Measurements from ENCODE around the gene PCYT1A. TPM values are rescaled to one million over a fixed set of nuclear protein-coding genes. Genes with fewer than 3 reads are reported as not detected.
"Not testable (repeated sequence)": the region's sequence is repeated elsewhere in the genome, so short reads cannot be mapped to it uniquely, and the experiment has no call there.

Gene PCYT1A
- total and polyA plus RNA-seq, 2 donors (not counting 3 experiments of a cell fraction or from before 2014, with no cell fraction given): 50.3 to 65.5 TPM

DNA sequence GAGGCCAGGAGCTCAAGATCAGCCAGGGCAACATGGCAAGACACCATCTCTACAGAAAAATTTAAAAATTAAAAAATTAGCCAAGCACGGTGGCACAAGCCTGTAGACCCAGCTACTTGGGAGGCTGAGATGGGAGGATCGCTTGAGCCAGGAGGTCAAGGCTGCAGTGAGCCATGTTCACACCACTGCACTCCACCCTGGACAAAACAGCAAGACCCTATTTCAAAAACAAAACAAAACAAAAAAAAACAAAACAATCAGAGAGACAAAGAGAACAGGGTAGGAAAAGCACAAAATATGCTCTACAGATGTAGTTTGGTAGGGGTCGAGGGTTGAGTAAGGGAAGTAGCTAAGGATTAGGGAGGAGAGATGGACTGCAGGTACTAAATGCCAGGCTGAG, 27.1 kb upstream of the PCYT1A start:
- dilution Hi-C loops (cut with MboI; ENCODE audit: extremely low pct_ligation_motif_present, low sequenced_read_pairs) (no loop called here), intact Hi-C loops (cut with micrococcal nuclease) (no loop called here)
- Histone ChIP-seq H3K9ac (replicated peaks; ENCODE audit: extremely low read depth, insufficient read depth, low read length) (no peak overlapping the region), H3K9me3 (replicated peaks; ENCODE audit: control insufficient read depth, insufficient read depth, low read length) (no peaks in the 10 kb centered on the region), H3K4me3 (replicated peaks in 1 of 3; ENCODE audit: insufficient read depth in 1 of 3, low read depth in 1 of 3, low read length in 3 of 3) (no peak overlapping the region), H3K4me1 (ENCODE audit: control insufficient read depth, extremely low read depth, insufficient read depth, low read length) (peaks cover 2% of the 10 kb centered on the region), H4K20me1 (replicated peaks; ENCODE audit: control insufficient read depth, extremely low read depth, insufficient read depth, low read length) (no peaks in the 10 kb centered on the region), H3K79me2 (ENCODE audit: control insufficient read depth, insufficient read depth, low read length) (no peaks in the 10 kb centered on the region), H3K27me3 (ENCODE audit: control insufficient read depth in 2 of 2, insufficient read depth in 2 of 2, low read length in 2 of 2) (no peaks in the 10 kb centered on the region), H3K4me2 (ENCODE audit: insufficient read depth, low read length) (no peak overlapping the region), H2AFZ (ENCODE audit: low read depth, low read length) (no peak overlapping the region), H3K27ac (ENCODE audit: insufficient read depth, low read depth, low read length) (no peak overlapping the region), H3K9me1 (replicated peaks; ENCODE audit: control insufficient read depth, extremely low read depth, insufficient read depth, low read length) (no peaks in the 10 kb centered on the region), H3K36me3 (ENCODE audit: control insufficient read depth in 2 of 2, extremely low read depth in 1 of 2, insufficient read depth in 2 of 2, low read length in 2 of 2) (no peaks in the 10 kb centered on the region)
- no peak for DNase-seq (ENCODE audit: low read depth, low spot score)
- TF ChIP-seq POLR2A (IDR thresholded peaks at IDR 0.05; ENCODE audit: low read depth, low read length): no peak
- TF ChIP-seq, protein P1, sequence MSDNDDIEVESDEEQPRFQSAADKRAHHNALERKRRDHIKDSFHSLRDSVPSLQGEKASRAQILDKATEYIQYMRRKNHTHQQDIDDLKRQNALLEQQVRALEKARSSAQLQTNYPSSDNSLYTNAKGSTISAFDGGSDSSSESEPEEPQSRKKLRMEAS (IDR thresholded peaks at IDR 0.05; ENCODE audit: insufficient read depth, insufficient read length): no peak
- TF ChIP-seq MYC (IDR thresholded peaks at IDR 0.05; ENCODE audit: low read depth, low read length): no peak
- TF ChIP-seq GATA2 (IDR thresholded peaks at IDR 0.05; ENCODE audit: insufficient read depth, insufficient read length, low read depth, low read length): no peak
- no peak for TF ChIP-seq EZH2 (IDR thresholded peaks at IDR 0.05; ENCODE audit: borderline replicate concordance, low read depth, low read length, severe bottlenecking)
- TF ChIP-seq FOS (IDR thresholded peaks at IDR 0.05; ENCODE audit: borderline replicate concordance, insufficient read depth, low read length): no peak
- no peak for TF ChIP-seq POLR2AphosphoS5 (IDR thresholded peaks at IDR 0.05; ENCODE audit: insufficient read depth, low read depth, low read length)
- no peak for TF ChIP-seq JUN (IDR thresholded peaks at IDR 0.05; ENCODE audit: borderline replicate concordance, insufficient read depth, insufficient read length, low read depth)
- TF ChIP-seq, protein P2, sequence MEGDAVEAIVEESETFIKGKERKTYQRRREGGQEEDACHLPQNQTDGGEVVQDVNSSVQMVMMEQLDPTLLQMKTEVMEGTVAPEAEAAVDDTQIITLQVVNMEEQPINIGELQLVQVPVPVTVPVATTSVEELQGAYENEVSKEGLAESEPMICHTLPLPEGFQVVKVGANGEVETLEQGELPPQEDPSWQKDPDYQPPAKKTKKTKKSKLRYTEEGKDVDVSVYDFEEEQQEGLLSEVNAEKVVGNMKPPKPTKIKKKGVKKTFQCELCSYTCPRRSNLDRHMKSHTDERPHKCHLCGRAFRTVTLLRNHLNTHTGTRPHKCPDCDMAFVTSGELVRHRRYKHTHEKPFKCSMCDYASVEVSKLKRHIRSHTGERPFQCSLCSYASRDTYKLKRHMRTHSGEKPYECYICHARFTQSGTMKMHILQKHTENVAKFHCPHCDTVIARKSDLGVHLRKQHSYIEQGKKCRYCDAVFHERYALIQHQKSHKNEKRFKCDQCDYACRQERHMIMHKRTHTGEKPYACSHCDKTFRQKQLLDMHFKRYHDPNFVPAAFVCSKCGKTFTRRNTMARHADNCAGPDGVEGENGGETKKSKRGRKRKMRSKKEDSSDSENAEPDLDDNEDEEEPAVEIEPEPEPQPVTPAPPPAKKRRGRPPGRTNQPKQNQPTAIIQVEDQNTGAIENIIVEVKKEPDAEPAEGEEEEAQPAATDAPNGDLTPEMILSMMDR (IDR thresholded peaks at IDR 0.05; ENCODE audit: extremely low read depth in 1 of 2, insufficient read depth in 1 of 2, low read depth in 1 of 2, low read length in 2 of 2): no peak
- FAIRE-seq: no peak
- ChIA-PET CTCF (interaction anchor here (1.0 kb wide), 1 partner anchor 61 kb away, joined by 3 read pairs; no protein-coding TSS in a partner anchor), POLR2A (no interaction called here)
- BruUV-seq (replicated peaks): no TSS peak

DNA sequence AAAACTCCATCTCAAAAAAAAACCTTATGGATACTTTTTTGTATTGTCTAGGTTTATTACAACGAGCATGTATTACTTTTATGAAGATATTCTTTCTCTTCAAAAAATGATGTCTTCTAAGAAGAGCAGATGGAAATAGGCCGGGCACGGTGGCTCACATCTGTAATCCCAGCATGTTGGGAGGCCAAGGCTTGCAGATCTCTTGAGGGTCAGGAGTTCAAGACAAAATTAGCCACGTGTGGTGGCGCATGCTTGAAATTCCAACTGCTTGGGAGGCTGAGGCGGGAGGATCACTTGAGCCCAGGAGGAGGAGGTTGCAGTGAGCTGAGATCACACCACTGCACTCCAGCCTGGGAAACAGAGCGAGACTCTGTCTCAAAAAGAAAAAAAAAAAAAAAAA, 26.6 kb upstream of the PCYT1A start:
- H3K27me3 ChIP-seq (ENCODE audit: control insufficient read depth in 2 of 2, insufficient read depth in 2 of 2, low read length in 2 of 2); H3K4me2 ChIP-seq (ENCODE audit: insufficient read depth, low read length); BruUV-seq (replicated peaks); H3K4me3 ChIP-seq (replicated peaks in 1 of 3; ENCODE audit: insufficient read depth in 1 of 3, low read depth in 1 of 3, low read length in 3 of 3); H4K20me1 ChIP-seq (replicated peaks; ENCODE audit: control insufficient read depth, extremely low read depth, insufficient read depth, low read length); dilution Hi-C loops (cut with MboI; ENCODE audit: extremely low pct_ligation_motif_present, low sequenced_read_pairs); FAIRE-seq; H3K27ac ChIP-seq (ENCODE audit: insufficient read depth, low read depth, low read length); H3K79me2 ChIP-seq (ENCODE audit: control insufficient read depth, insufficient read depth, low read length); DNase-seq (ENCODE audit: low read depth, low spot score); H3K4me1 ChIP-seq (ENCODE audit: control insufficient read depth, extremely low read depth, insufficient read depth, low read length); H2AFZ ChIP-seq (ENCODE audit: low read depth, low read length); H3K9ac ChIP-seq (replicated peaks; ENCODE audit: extremely low read depth, insufficient read depth, low read length); intact Hi-C loops (cut with micrococcal nuclease); H3K9me1 ChIP-seq (replicated peaks; ENCODE audit: control insufficient read depth, extremely low read depth, insufficient read depth, low read length); H3K36me3 ChIP-seq (ENCODE audit: control insufficient read depth in 2 of 2, extremely low read depth in 1 of 2, insufficient read depth in 2 of 2, low read length in 2 of 2); H3K9me3 ChIP-seq (replicated peaks; ENCODE audit: control insufficient read depth, insufficient read depth, low read length): not testable (repeated sequence)
- CTCF ChIA-PET: interaction anchor here (1.0 kb wide), 1 partner anchor 60 kb away, joined by 3 read pairs; no protein-coding TSS in a partner anchor
- POLR2A ChIA-PET: interaction anchor here (0.6 kb wide), 1 partner anchor 38 kb away, joined by 6 read pairs; no protein-coding TSS in a partner anchor

DNA sequence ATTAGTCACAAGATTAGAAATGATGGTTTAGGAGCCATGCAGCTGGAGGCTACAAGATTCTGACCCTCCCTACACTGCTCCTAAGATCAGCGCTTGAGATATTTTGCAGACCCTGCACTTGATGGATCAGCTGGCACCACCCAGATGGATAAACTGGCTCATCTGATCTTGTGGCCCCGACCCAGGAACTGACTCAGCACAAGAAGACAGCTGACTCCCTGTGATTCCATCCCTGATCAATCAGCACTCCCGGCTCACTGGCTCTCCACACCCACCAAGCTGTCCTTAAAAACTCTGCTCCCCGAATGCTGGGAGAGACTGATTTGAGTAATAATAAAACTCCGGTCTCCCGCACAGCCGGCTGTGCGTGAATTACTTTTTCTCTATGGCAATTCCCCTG, 15.4 kb upstream of the PCYT1A start:
- H3K9me1 ChIP-seq (replicated peaks; ENCODE audit: control insufficient read depth, extremely low read depth, insufficient read depth, low read length); H3K4me1 ChIP-seq (ENCODE audit: control insufficient read depth, extremely low read depth, insufficient read depth, low read length); BruUV-seq (replicated peaks); H3K36me3 ChIP-seq (ENCODE audit: control insufficient read depth in 2 of 2, extremely low read depth in 1 of 2, insufficient read depth in 2 of 2, low read length in 2 of 2); H3K79me2 ChIP-seq (ENCODE audit: control insufficient read depth, insufficient read depth, low read length); DNase-seq (ENCODE audit: low read depth, low spot score); H3K27ac ChIP-seq (ENCODE audit: insufficient read depth, low read depth, low read length); H3K9me3 ChIP-seq (replicated peaks; ENCODE audit: control insufficient read depth, insufficient read depth, low read length); H4K20me1 ChIP-seq (replicated peaks; ENCODE audit: control insufficient read depth, extremely low read depth, insufficient read depth, low read length); H3K27me3 ChIP-seq (ENCODE audit: control insufficient read depth in 2 of 2, insufficient read depth in 2 of 2, low read length in 2 of 2); H3K9ac ChIP-seq (replicated peaks; ENCODE audit: extremely low read depth, insufficient read depth, low read length); H3K4me3 ChIP-seq (replicated peaks in 1 of 3; ENCODE audit: insufficient read depth in 1 of 3, low read depth in 1 of 3, low read length in 3 of 3); dilution Hi-C loops (cut with MboI; ENCODE audit: extremely low pct_ligation_motif_present, low sequenced_read_pairs); H2AFZ ChIP-seq (ENCODE audit: low read depth, low read length); H3K4me2 ChIP-seq (ENCODE audit: insufficient read depth, low read length); intact Hi-C loops (cut with micrococcal nuclease); FAIRE-seq; CTCF ChIA-PET; POLR2A ChIA-PET: not testable (repeated sequence)
